22Rv1 (cell line): Measurements from ENCODE around the gene MCM3AP.
A peak's percentile ranks its signal among the peaks of the same experiment; 100 is the strongest.
"Not testable (repeated sequence)": the region's sequence is repeated elsewhere in the genome, so short reads cannot be mapped to it uniquely, and the experiment has no call there.

ENCODE experiments used
- H3K27ac ChIP-seq: fragments of 450-650 bp; 2 replicates; pipeline ENCODE4 v1.5.1; 2017
- ZFX ChIP-seq: fragments of 450-650 bp; IDR thresholded peaks from 2 replicates; pipeline ENCODE4 v1.6.1; 2017; ENCODE audit warnings: antibody characterized with exemption, borderline replicate concordance
- TF ChIP-seq, protein P1 (sequence below): fragments of 450-650 bp; IDR thresholded peaks from 2 replicates; pipeline ENCODE4 v1.5.1; 2017; ENCODE audit warnings: mild to moderate bottlenecking

The MCM3AP gene

GRCh38 chr21:46227811-46228344 lies 57.5 kb downstream of the MCM3AP start:
- TF ChIP-seq, protein P1, sequence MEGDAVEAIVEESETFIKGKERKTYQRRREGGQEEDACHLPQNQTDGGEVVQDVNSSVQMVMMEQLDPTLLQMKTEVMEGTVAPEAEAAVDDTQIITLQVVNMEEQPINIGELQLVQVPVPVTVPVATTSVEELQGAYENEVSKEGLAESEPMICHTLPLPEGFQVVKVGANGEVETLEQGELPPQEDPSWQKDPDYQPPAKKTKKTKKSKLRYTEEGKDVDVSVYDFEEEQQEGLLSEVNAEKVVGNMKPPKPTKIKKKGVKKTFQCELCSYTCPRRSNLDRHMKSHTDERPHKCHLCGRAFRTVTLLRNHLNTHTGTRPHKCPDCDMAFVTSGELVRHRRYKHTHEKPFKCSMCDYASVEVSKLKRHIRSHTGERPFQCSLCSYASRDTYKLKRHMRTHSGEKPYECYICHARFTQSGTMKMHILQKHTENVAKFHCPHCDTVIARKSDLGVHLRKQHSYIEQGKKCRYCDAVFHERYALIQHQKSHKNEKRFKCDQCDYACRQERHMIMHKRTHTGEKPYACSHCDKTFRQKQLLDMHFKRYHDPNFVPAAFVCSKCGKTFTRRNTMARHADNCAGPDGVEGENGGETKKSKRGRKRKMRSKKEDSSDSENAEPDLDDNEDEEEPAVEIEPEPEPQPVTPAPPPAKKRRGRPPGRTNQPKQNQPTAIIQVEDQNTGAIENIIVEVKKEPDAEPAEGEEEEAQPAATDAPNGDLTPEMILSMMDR, result no peak
- no peak for TF ChIP-seq ZFX
- H3K27ac ChIP-seq, result peak overlapping the region; percentile 67

DNA sequence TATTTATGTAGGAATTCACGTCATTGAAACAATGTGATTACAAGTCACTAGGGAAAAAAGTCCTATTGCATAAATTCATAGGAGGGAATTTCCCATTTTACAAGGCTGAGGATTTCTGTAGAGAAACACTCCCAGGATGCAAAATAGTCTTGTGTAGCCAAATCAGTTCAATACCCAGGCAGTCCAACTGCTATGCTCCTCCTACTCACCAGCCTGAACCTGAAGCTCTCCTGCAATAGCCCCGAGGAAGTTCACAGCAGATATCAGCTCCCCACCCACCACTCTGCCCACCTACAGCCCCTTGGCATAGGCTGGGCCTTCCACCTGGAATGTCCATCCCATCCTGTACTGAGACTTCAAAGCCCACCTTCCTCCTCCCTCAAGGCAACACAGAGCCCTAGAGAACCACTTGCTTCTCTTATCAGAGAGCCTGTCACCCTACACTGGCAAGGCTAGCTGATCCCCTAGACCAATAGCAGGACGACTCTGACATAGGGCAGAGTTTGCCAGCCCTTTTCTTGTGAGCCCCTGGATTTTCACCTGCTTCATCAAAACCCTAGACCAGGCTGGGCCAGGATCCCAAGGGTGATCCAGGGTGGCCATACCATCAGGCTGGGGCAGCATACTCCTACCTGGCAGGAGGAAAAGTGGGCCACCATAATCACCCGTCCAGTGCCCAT lies 58.4 kb downstream of the MCM3AP start:
- TF ChIP-seq, protein P1, result no peak
- TF ChIP-seq ZFX, result no peak
- H3K27ac ChIP-seq, result peak overlapping the region; percentile 67

DNA sequence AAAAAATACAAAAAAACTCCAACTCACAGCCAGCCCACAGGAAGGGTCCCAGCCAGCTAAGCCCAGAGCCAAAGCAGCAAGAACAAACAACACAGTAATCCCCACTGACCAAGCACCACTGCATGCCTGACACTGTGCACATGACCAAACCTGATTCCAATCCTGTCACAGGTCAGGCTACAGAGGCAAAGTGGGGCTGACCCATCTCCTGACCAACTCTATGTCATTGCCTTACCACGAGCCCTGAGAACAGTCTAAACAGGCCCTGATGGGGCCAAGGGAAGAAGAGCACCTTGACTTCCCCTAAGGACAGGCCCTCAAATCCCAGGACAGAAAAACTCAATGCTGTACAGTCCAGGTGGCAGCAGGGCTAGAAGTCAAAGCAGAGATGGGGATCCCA lies 59.3 kb downstream of the MCM3AP start:
- TF ChIP-seq, protein P1, result no peak
- no peak for TF ChIP-seq ZFX
- H3K27ac ChIP-seq, result peak overlapping the region; percentile 24; the same call in 1 of the 2 replicates

DNA sequence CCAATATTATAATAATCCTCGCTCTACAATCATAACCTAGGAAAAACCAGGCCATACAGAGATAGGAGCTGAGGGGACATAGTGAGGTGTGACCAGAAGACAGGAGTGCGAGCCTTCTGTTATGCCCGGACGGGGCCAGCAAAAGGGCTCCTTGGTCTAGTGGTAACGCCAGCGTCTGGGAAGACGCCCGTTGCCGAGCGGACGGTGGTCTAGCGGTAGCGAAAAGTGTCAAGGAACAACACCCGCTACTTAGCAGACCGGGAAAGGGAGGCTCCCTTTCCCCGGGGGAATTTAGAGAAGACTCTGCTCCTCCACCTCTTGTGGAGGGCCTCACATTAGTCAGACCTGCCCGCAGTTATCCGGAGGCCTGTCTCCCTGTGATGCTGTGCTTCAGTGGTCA lies 61.8 kb downstream of the MCM3AP start:
- H3K27ac ChIP-seq, result not testable (repeated sequence)

DNA sequence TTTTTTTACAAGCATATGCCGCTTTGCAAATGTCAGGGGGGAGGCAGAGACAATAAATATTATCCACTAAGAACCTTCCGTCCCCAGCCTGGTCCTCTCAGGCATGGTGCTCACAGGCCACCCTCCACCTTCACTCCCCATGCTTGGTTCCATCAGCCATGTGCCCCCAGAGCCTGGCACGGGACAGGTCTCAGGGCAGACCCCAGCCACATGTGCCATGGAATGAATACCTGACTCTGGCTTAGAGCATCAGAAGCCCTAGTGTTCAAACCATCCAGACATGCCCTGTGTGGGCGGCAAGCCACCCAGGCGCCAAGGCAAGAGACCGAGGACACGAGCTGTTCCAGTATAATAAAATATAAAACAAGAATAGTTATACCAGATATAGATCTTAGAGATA lies 62.2 kb downstream of the MCM3AP start:
- no peak for TF ChIP-seq ZFX
- TF ChIP-seq, protein P1, result no peak
- no peak overlapping the region for H3K27ac ChIP-seq

GRCh38 chr21:46222436-46223116 lies 62.8 kb downstream of the MCM3AP start:
- no peak overlapping the region for H3K27ac ChIP-seq
- TF ChIP-seq, protein P1, result no peak
- TF ChIP-seq ZFX, result no peak

DNA sequence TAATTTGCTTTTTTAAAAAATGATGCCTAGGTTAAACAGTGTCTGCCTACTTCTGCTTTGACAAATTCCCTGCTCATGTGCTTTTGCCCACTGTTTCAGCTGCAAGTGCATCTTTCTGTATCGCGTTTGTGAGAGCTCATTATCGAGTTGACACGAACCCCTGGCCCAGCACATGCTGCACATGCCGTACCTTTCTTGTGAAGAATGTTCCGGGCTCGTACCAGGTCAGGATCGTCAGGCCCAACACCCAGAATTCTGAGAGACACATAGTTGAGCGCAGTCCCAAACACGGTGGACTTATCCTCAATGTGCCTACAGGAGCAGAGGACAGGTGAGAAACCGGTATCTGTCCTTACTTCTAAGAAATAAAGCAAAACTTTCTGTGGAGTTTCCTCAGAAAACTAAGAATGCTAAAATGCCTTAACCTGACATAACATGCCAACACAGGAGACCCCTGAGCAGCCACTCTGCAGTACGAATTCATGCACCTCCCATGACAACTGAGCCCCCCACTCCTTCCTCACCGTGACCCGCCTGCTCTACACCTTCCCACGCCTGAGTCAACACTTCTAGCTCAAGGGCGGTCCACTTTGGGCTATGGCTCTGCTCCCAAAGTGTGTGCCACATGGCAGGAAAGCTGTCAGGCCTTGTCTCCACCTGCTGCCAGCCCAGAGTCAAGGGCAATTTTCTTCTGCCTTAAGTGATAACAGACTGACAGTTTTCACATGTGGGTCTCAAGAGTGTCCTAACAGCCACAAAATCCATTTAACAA lies 63.6 kb downstream of the MCM3AP start:
- H3K27ac ChIP-seq, result no peak overlapping the region
- no peak for TF ChIP-seq ZFX
- TF ChIP-seq, protein P1, result no peak
